H9 (cell line): ENCODE data around the gene CDAN1. TPM values are rescaled to one million over a fixed set of nuclear protein-coding genes. Genes with fewer than 3 reads are reported as not detected.
A peak's percentile ranks its signal among the peaks of the same experiment; 100 is the strongest.

ENCODE experiments used
- DNase-seq: peaks from one replicate; pipeline ENCODE4 v3.0.0-alpha.2; 2017
- H2AFZ ChIP-seq: one replicate; pipeline ENCODE4 v1.6.1; 2013; ENCODE audit warnings: mild to moderate bottlenecking, low read length, control low read depth, moderate library complexity
- H2AK5ac ChIP-seq: 2 replicates; pipeline ENCODE4 v1.6.1; 2013; ENCODE audit warnings: low read length, control low read depth, mixed read lengths; ENCODE audit not compliant: insufficient read length
- H2BK120ac ChIP-seq: one replicate; pipeline ENCODE4 v1.6.1; 2013; ENCODE audit warnings: low read depth, mild to moderate bottlenecking, low read length, control low read depth, inconsistent platforms; ENCODE audit not compliant: poor library complexity, severe bottlenecking
- H2BK12ac ChIP-seq: 2 replicates; pipeline ENCODE4 v1.6.1; 2013; ENCODE audit warnings: low read length, control low read depth, mixed read lengths, low read depth; ENCODE audit not compliant: insufficient read length
- H2BK15ac ChIP-seq: 2 replicates; pipeline ENCODE4 v1.6.1; 2013; ENCODE audit warnings: low read depth, low read length, control low read depth
- H2BK20ac ChIP-seq: one replicate; pipeline ENCODE4 v1.6.1; 2013; ENCODE audit warnings: low read depth, mild to moderate bottlenecking, low read length, control low read depth, inconsistent platforms; ENCODE audit not compliant: poor library complexity, severe bottlenecking
- H2BK5ac ChIP-seq: 2 replicates; pipeline ENCODE4 v1.6.1; 2013; ENCODE audit warnings: low read length, control low read depth, mixed read lengths; ENCODE audit not compliant: insufficient read length
- H3K14ac ChIP-seq: 2 replicates; pipeline ENCODE4 v1.6.1; 2013; ENCODE audit warnings: low read length, control low read depth; ENCODE audit not compliant: insufficient read depth
- H3K18ac ChIP-seq: 2 replicates; pipeline ENCODE4 v1.6.1; 2013; ENCODE audit warnings: low read depth, mild to moderate bottlenecking, mixed read lengths, low read length, control low read depth; ENCODE audit not compliant: insufficient read length
- H3K23ac ChIP-seq: 2 replicates; pipeline ENCODE4 v1.6.1; 2013; ENCODE audit warnings: low read length, control low read depth, mixed read lengths, low read depth; ENCODE audit not compliant: insufficient read length
- H3K23me2 ChIP-seq: 2 replicates; pipeline ENCODE4 v1.6.1; 2013; ENCODE audit warnings: low read depth, mild to moderate bottlenecking, mixed read lengths, low read length, control low read depth; ENCODE audit not compliant: insufficient read length, poor library complexity, severe bottlenecking
- H3K27ac ChIP-seq: 2 replicates; pipeline ENCODE4 v1.5.1; 2013; ENCODE audit warnings: low read length, control low read depth, mixed read lengths, low read depth; ENCODE audit not compliant: insufficient read length
- H3K27me3 ChIP-seq: 2 replicates; pipeline ENCODE4 v1.6.1; 2013; ENCODE audit warnings: low read length, control low read depth, inconsistent platforms; ENCODE audit not compliant: insufficient read depth
- H3K4ac ChIP-seq: 2 replicates; pipeline ENCODE4 v1.6.1; 2013; ENCODE audit warnings: low read depth, mild to moderate bottlenecking, control low read depth, inconsistent platforms, low read length, moderate library complexity
- H3K4me1 ChIP-seq: 2 replicates; pipeline ENCODE4 v1.6.1; 2013; ENCODE audit warnings: low read length, control low read depth, inconsistent platforms; ENCODE audit not compliant: insufficient read depth
- H3K4me2 ChIP-seq: 2 replicates; pipeline ENCODE4 v1.6.1; 2013; ENCODE audit warnings: low read length, control low read depth, mixed read lengths; ENCODE audit not compliant: insufficient read length, insufficient read depth
- H3K56ac ChIP-seq: 2 replicates; pipeline ENCODE4 v1.6.1; 2013; ENCODE audit warnings: low read depth, mild to moderate bottlenecking, mixed read lengths, low read length, control low read depth; ENCODE audit not compliant: insufficient read length
- H3K79me1 ChIP-seq: 2 replicates; pipeline ENCODE4 v1.6.1; 2013; ENCODE audit warnings: low read depth, mild to moderate bottlenecking, moderate library complexity, low read length, control low read depth, inconsistent platforms; ENCODE audit not compliant: insufficient read depth, poor library complexity, severe bottlenecking
- H3K79me2 ChIP-seq: 2 replicates; pipeline ENCODE4 v1.6.1; 2013; ENCODE audit warnings: low read length, control low read depth, inconsistent platforms; ENCODE audit not compliant: insufficient read depth
- H3K9ac ChIP-seq: 2 replicates; pipeline ENCODE4 v1.6.1; 2013; ENCODE audit warnings: low read length, control low read depth, mixed read lengths; ENCODE audit not compliant: insufficient read length; ENCODE audit errors: extremely low read depth
- H3K9me3 ChIP-seq: one replicate; pipeline ENCODE4 v1.6.1; 2013; ENCODE audit warnings: low read depth, low read length, inconsistent platforms; ENCODE audit not compliant: control insufficient read depth
- H3T11ph ChIP-seq: one replicate; pipeline ENCODE4 v1.6.1; 2013; ENCODE audit warnings: mild to moderate bottlenecking, low read length, control low read depth, inconsistent platforms
- H4K20me1 ChIP-seq: one replicate; pipeline ENCODE4 v1.6.1; 2013; ENCODE audit not compliant: control insufficient read depth, insufficient read length, insufficient read depth
- H4K5ac ChIP-seq: 2 replicates; pipeline ENCODE4 v1.6.1; 2013; ENCODE audit warnings: low read depth, mild to moderate bottlenecking, mixed read lengths, low read length, control low read depth; ENCODE audit not compliant: insufficient read length
- H4K8ac ChIP-seq: replicated peaks from 2 replicates; pipeline ENCODE4 v1.6.1; 2013; ENCODE audit warnings: low read length, control low read depth, mixed read lengths, low read depth; ENCODE audit not compliant: insufficient read length
- H4K91ac ChIP-seq: 2 replicates; pipeline ENCODE4 v1.6.1; 2013; ENCODE audit warnings: low read depth, mild to moderate bottlenecking, moderate library complexity, mixed read lengths, low read length, control low read depth; ENCODE audit not compliant: insufficient read length
- H3K27ac Mint-ChIP-seq, 3 experiments: 2 replicates in 2 of 3; 3 replicates in 1 of 3; pipeline ENCODE4 v1.8.0; 2020 to 2021; ENCODE audit warnings: mixed read lengths in 3 of 3, mild to moderate bottlenecking in 1 of 3, moderate library complexity in 1 of 3
- H3K27me3 Mint-ChIP-seq: 2 replicates; pipeline ENCODE4 v1.8.0; 2021; ENCODE audit warnings: low read depth, mild to moderate bottlenecking, moderate library complexity, mixed read lengths
- H3K36me3 Mint-ChIP-seq, 3 experiments: 2 replicates in 2 of 3; 3 replicates in 1 of 3; pipeline ENCODE4 v1.8.0; 2020 to 2021; ENCODE audit warnings: low read depth in 3 of 3, mixed read lengths in 3 of 3; ENCODE audit not compliant: insufficient read depth in 1 of 3
- H3K4me1 Mint-ChIP-seq, 2 experiments: 2 replicates each; pipeline ENCODE4 v1.8.0; 2020; ENCODE audit warnings: mixed read lengths in 2 of 2
- H3K4me3 Mint-ChIP-seq, 2 experiments: 2 replicates in 1 of 2; 3 replicates in 1 of 2; pipeline ENCODE4 v1.8.0; 2020 to 2021; ENCODE audit warnings: mild to moderate bottlenecking in 2 of 2, mixed read lengths in 2 of 2, moderate library complexity in 1 of 2
- H3K9me3 Mint-ChIP-seq, 2 experiments: 2 replicates in 1 of 2; 3 replicates in 1 of 2; pipeline ENCODE4 v1.8.0; 2020; ENCODE audit warnings: mild to moderate bottlenecking in 2 of 2, mixed read lengths in 2 of 2, moderate library complexity in 1 of 2
- CTCF ChIP-seq: fragments of 200-600 bp; sonication (generic); conservative IDR thresholded peaks from 3 replicates; pipeline ENCODE4 v1.8.0; 2021; ENCODE audit warnings: antibody characterized with exemption, mild to moderate bottlenecking
- WGBS: extraction: QIAGEN DNeasy Blood & Tissue Kit; methylation state at CpG from one replicate; pipeline ENCODE4 v1.1.7; 2013; ENCODE audit warnings: missing lambda C conversion rate, low lambda C conversion rate, mixed read lengths; ENCODE audit not compliant: insufficient read length; ENCODE audit errors: extremely low coverage; 5-methylcytosine and 5-hydroxymethylcytosine counted together
- total RNA-seq: library from RNA; stranded (reverse); gene quantifications from 2 replicates; pipeline ENCODE4 v1.2.1, GENCODE V29; 2021

Gene CDAN1
- total RNA-seq, 1 experiment from 2014 or later: 20.4 TPM

- no peaks in the 10 kb centered on the region for H3K27me3 ChIP-seq
- no peak overlapping the region for H2BK12ac ChIP-seq
- no CpG with 5 or more reads among the region's 7 CpGs for WGBS
- Mint-ChIP-seq H3K4me3 (no peak overlapping the region), H3K4me1 (no peaks in the 10 kb centered on the region), H3K9me3 (no peaks in the 10 kb centered on the region), H3K36me3 (peaks cover 6 to 16% (median 15%) of the 10 kb centered on the region in 3 experiments; a peak in 6 of 7 replicates), H3K27me3 (no peaks in the 10 kb centered on the region), H3K27ac (peak overlapping the region in 1 of 3 experiments; percentile 32; a peak in 1 of 7 replicates)
- H3T11ph ChIP-seq: no peak overlapping the region
- H4K20me1 ChIP-seq: no peaks in the 10 kb centered on the region
- no peak overlapping the region for H3K18ac ChIP-seq
- no peaks in the 10 kb centered on the region for H3K79me2 ChIP-seq
- no peaks in the 10 kb centered on the region for H3K9me3 ChIP-seq
- no peak overlapping the region for H3K27ac ChIP-seq
- H3K56ac ChIP-seq: no peak overlapping the region
- no peak for TF ChIP-seq CTCF
- no peak overlapping the region for H2BK20ac ChIP-seq
- H3K4ac ChIP-seq: no peak overlapping the region
- H4K8ac ChIP-seq: no peak overlapping the region
- no peak overlapping the region for H4K5ac ChIP-seq
- no peak overlapping the region for H2BK120ac ChIP-seq
- no peak overlapping the region for H4K91ac ChIP-seq
- no peak overlapping the region for H2AK5ac ChIP-seq
- no peaks in the 10 kb centered on the region for H3K23me2 ChIP-seq
- H3K4me1 ChIP-seq: no peaks in the 10 kb centered on the region
- H3K79me1 ChIP-seq: no peaks in the 10 kb centered on the region
- H2BK5ac ChIP-seq: no peak overlapping the region
- H3K23ac ChIP-seq: no peak overlapping the region
- no peak overlapping the region for H2BK15ac ChIP-seq
- no peak overlapping the region for H3K9ac ChIP-seq
- DNase-seq: no peak
- H3K14ac ChIP-seq: no peak overlapping the region
- no peak overlapping the region for H2AFZ ChIP-seq
- H3K4me2 ChIP-seq: no peak overlapping the region
Observed at GRCh38 chr15:42679285-42680141, 57.4 kb downstream of the CDAN1 start.
